Measurements from ENCODE around the gene TBC1D19. TPM values are rescaled to one million over a fixed set of nuclear protein-coding genes. Genes with fewer than 3 reads are reported as not detected.

Gene TBC1D19
- total RNA-seq, 4 donors from 2014 or later = 9.8 to 17.0 (median 14.4) TPM

DNA sequence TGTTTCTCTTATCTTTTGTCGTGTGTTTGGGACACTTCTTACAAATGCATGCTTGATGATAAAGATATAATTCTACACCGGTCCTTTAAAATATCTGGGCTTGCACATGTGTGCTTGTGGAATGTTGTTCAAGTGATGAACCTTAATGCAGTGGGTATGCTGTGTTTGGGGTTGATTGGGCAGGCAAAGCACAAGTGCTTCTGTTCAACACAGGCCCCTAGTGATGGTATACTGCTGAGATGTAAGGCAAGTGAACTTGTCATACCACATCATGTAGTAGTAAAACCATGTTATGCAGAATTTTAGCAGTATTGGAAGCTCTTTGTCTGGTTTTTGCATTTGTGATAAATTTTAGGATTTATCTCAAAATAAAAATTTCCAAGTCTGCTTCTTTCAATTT, 23.9 kb downstream of the TBC1D19 start:
- TF ChIP-seq, protein P1, sequence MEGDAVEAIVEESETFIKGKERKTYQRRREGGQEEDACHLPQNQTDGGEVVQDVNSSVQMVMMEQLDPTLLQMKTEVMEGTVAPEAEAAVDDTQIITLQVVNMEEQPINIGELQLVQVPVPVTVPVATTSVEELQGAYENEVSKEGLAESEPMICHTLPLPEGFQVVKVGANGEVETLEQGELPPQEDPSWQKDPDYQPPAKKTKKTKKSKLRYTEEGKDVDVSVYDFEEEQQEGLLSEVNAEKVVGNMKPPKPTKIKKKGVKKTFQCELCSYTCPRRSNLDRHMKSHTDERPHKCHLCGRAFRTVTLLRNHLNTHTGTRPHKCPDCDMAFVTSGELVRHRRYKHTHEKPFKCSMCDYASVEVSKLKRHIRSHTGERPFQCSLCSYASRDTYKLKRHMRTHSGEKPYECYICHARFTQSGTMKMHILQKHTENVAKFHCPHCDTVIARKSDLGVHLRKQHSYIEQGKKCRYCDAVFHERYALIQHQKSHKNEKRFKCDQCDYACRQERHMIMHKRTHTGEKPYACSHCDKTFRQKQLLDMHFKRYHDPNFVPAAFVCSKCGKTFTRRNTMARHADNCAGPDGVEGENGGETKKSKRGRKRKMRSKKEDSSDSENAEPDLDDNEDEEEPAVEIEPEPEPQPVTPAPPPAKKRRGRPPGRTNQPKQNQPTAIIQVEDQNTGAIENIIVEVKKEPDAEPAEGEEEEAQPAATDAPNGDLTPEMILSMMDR (IDR thresholded peaks at IDR 0.05; ENCODE audit: low read depth) = no peak

DNA sequence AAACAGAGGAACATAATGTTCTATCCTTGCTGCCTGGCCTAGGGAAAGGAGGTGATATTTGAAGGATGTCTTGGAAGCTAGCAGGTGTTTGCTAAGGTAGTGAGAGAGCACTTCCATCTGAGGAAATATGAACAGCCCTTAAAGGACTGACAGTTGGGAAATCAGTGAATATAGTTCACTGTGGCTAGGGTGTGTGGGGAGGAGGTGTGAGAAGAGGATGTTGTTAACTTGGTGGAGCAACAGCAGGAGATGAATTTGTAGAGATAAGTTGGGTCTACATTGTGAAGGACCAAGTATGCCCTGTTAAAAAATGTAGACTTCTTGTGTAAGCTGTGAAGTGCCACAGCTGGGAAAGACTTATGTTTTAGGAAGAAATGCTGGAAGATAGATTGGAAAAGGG, 25.5 kb downstream of the TBC1D19 start:
- TF ChIP-seq, protein P1 (IDR thresholded peaks at IDR 0.05; ENCODE audit: low read depth) = no peak

DNA sequence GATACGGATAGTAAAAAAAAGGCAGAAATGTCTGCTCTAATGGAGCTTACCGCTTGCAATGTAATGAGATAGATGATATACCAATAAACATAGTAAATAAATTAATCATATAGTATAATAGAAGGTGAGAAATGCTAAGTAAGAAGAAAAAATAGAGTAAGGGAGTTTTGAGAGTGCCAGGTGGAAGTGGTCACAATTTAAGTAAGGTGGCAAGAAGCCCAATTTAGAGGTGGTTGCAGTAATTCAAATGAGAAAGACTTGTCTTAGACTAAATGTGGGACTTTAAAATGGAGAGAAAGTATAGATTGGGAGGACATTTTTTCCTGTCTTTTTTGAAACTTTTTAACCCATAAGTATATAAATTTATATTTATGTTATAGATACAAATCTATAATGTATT, 26.0 kb downstream of the TBC1D19 start:
- TF ChIP-seq, protein P1 (IDR thresholded peaks at IDR 0.05; ENCODE audit: low read depth) = no peak

DNA sequence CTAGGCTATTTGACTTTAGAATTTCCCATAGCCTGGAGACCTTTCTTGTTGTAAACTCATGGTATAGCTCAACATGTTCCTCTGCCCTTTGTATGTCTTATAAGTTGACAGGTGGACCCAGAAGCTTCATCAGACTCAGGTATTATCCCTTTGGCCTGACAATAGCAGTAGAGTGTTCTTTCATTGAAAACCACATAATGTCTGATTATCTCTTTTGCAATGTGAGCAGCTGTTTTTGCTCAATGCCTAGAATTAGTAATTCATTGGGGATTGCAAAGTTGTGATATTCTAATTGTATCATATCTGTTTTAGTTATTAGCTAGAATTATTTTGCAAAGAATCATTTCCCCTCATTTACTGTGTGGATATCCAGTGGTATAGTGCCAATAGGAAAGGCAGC, 27.5 kb downstream of the TBC1D19 start:
- TF ChIP-seq, protein P1 (IDR thresholded peaks at IDR 0.05; ENCODE audit: low read depth) = no peak

DNA sequence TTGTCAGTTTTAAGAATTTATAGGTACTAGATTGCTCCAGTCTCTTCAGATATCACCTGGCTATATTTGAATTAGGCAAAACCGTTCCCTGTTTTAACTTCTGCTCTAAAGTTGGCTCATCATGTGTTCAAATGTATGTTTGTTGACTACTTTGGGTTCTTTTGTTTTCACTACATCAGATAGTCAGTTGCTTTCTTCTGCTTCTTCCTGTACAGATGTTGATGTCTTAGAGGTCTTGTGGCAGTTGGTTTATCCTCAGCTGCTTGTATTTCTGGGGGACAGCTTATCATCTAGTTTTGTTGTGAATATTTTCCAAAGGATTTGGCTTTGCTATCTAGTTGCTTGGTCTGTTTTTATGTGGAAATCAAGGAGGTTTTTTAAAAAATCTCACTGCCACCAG, 28.0 kb downstream of the TBC1D19 start:
- TF ChIP-seq, protein P1 (IDR thresholded peaks at IDR 0.05; ENCODE audit: low read depth) = no peak

DNA sequence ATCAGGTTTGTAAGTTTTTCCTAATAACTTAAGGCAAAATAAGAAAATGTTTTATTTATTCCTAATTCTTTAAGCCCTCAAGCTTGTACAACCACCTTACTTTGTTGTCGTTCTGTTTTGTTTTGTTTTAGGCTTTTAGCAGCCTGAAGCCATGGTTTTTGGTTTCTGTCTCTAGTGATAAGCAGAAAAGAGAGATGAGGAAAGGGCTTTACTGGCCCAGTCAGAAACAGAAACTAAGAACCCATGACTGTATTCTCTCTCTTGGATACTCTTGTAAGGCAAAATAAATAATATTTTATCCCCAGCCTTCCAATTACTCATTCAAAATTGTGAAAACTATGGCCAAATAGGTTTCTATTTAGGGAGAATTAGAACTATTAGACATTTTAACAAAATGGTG, 29.4 kb downstream of the TBC1D19 start:
- TF ChIP-seq, protein P1 (IDR thresholded peaks at IDR 0.05; ENCODE audit: low read depth) = no peak

DNA sequence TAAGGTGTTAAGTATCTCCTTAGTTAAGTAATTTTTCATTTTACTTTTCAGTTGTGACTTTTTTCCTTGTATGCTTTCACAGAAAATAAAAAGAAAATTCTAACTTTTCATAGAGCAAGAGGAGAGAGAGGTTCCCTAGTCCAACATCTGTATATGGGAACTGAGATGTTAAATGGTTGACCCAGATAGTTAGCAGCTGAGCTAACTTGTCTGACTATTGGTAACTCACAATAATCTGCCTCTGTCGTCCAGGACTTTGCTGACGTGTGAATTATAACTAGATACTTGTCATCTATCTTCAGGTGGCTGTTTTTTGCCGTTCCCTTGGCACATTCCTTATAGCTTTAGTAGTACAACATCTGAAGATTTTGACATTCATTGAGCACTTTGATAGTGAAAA, 29.9 kb downstream of the TBC1D19 start:
- TF ChIP-seq, protein P1 (IDR thresholded peaks at IDR 0.05; ENCODE audit: low read depth) = no peak
